Nephron (organoid): Measurements from ENCODE around the gene MFSD8.
"Not testable (repeated sequence)": the region's sequence is repeated elsewhere in the genome, so short reads cannot be mapped to it uniquely, and the experiment has no call there.

Source experiments
- H3K27ac Mint-ChIP-seq, 3 experiments: 2 replicates each; pipeline ENCODE4 v1.8.0; 2020; ENCODE audit warnings: mixed read lengths in 3 of 3, mild to moderate bottlenecking in 2 of 3, moderate library complexity in 1 of 3
- H3K27me3 Mint-ChIP-seq: 2 replicates; pipeline ENCODE4 v1.8.0; 2021; ENCODE audit warnings: low read depth, mild to moderate bottlenecking, moderate library complexity, mixed read lengths
- H3K36me3 Mint-ChIP-seq: 2 replicates; pipeline ENCODE4 v1.8.0; 2020; ENCODE audit warnings: low read depth, mixed read lengths
- H3K4me1 Mint-ChIP-seq: 2 replicates; pipeline ENCODE4 v1.8.0; 2020; ENCODE audit warnings: mixed read lengths
- H3K4me3 Mint-ChIP-seq, 3 experiments: 2 replicates each; pipeline ENCODE4 v1.8.0; 2020; ENCODE audit warnings: mild to moderate bottlenecking in 3 of 3, mixed read lengths in 3 of 3, moderate library complexity in 2 of 3
- H3K9me3 Mint-ChIP-seq: 2 replicates; pipeline ENCODE4 v1.8.0; 2020; ENCODE audit warnings: mixed read lengths
- CTCF ChIP-seq, 3 experiments: fragments of 200-600 bp; sonication (generic); IDR thresholded peaks; one replicate each; pipeline ENCODE4 v1.5.0; 2021; ENCODE audit warnings: antibody characterized with exemption in 3 of 3; ENCODE audit not compliant: unreplicated experiment in 3 of 3

Gene MFSD8

GRCh38 chr4:127993151-127993550 lies 28.2 kb upstream of the MFSD8 start:
- H3K4me3 Mint-ChIP-seq: no peak overlapping the region
- H3K27me3 Mint-ChIP-seq: no peaks in the 10 kb centered on the region
- TF ChIP-seq CTCF (IDR thresholded peaks at IDR 0.05; ENCODE audit: unreplicated experiment in 3 of 3): no peak
- no peaks in the 10 kb centered on the region for H3K4me1 Mint-ChIP-seq
- H3K9me3 Mint-ChIP-seq: peaks cover 10% of the 10 kb centered on the region
- peaks cover 44% of the 10 kb centered on the region for H3K36me3 Mint-ChIP-seq
- no peak overlapping the region for H3K27ac Mint-ChIP-seq

GRCh38 chr4:127988638-127989037 lies 23.7 kb upstream of the MFSD8 start:
- Mint-ChIP-seq H3K9me3 (no peaks in the 10 kb centered on the region), H3K27me3 (no peaks in the 10 kb centered on the region), H3K27ac (no peak overlapping the region), H3K4me1 (no peaks in the 10 kb centered on the region), H3K4me3 (no peak overlapping the region), H3K36me3 (peaks cover 34% of the 10 kb centered on the region)
- no peak for TF ChIP-seq CTCF (IDR thresholded peaks at IDR 0.05; ENCODE audit: unreplicated experiment in 3 of 3)

- Mint-ChIP-seq H3K27me3 (no peaks in the 10 kb centered on the region), H3K4me1 (no peaks in the 10 kb centered on the region), H3K4me3 (no peak overlapping the region), H3K9me3 (no peaks in the 10 kb centered on the region), H3K36me3 (peaks cover 31% of the 10 kb centered on the region), H3K27ac (no peak overlapping the region)
- TF ChIP-seq CTCF (IDR thresholded peaks at IDR 0.05; ENCODE audit: unreplicated experiment in 3 of 3): no peak
These were observed 21.0 kb upstream of the MFSD8 start for GRCh38 chr4:127985989-127986388.

- Mint-ChIP-seq H3K9me3 (peaks cover 3% of the 10 kb centered on the region), H3K27me3 (no peaks in the 10 kb centered on the region), H3K27ac (no peak overlapping the region), H3K4me3 (no peak overlapping the region), H3K4me1 (no peaks in the 10 kb centered on the region), H3K36me3 (peaks cover 27% of the 10 kb centered on the region)
- no peak for TF ChIP-seq CTCF (IDR thresholded peaks at IDR 0.05; ENCODE audit: unreplicated experiment in 3 of 3)
These were observed 17.5 kb upstream of the MFSD8 start for GRCh38 chr4:127982445-127982844.

GRCh38 chr4:127978930-127979329 lies 14.0 kb upstream of the MFSD8 start:
- H3K4me3 Mint-ChIP-seq: no peak overlapping the region
- TF ChIP-seq CTCF (IDR thresholded peaks at IDR 0.05; ENCODE audit: unreplicated experiment in 3 of 3): no peak
- H3K36me3 Mint-ChIP-seq: peaks cover 22% of the 10 kb centered on the region
- no peak overlapping the region for H3K27ac Mint-ChIP-seq
- peaks cover 3% of the 10 kb centered on the region for H3K9me3 Mint-ChIP-seq
- no peaks in the 10 kb centered on the region for H3K27me3 Mint-ChIP-seq
- no peaks in the 10 kb centered on the region for H3K4me1 Mint-ChIP-seq

- no peak overlapping the region for H3K27ac Mint-ChIP-seq
- H3K4me3 Mint-ChIP-seq: no peak overlapping the region
- H3K36me3 Mint-ChIP-seq: peaks cover 19% of the 10 kb centered on the region
- H3K4me1 Mint-ChIP-seq: no peaks in the 10 kb centered on the region
- no peak for TF ChIP-seq CTCF (IDR thresholded peaks at IDR 0.05; ENCODE audit: unreplicated experiment in 3 of 3)
- peaks cover 3% of the 10 kb centered on the region for H3K9me3 Mint-ChIP-seq
- no peaks in the 10 kb centered on the region for H3K27me3 Mint-ChIP-seq
These were observed 10.3 kb upstream of the MFSD8 start for GRCh38 chr4:127975121-127975770.

- H3K36me3 Mint-ChIP-seq, H3K27me3 Mint-ChIP-seq, H3K4me3 Mint-ChIP-seq, H3K27ac Mint-ChIP-seq, H3K9me3 Mint-ChIP-seq: not testable (repeated sequence)
- peaks cover 10% of the 10 kb centered on the region for H3K4me1 Mint-ChIP-seq
These were observed 6.0 kb upstream of the MFSD8 start for GRCh38 chr4:127970925-127971324.
